Activated CD4-positive, alpha-beta T cell treated with anti-CD3 and anti-CD28 coated beads for 36 hours (primary cell): ENCODE data around the gene TMEM9B. TPM values are rescaled to one million over a fixed set of nuclear protein-coding genes. Genes with fewer than 3 reads are reported as not detected.
A peak's percentile ranks its signal among the peaks of the same experiment; 100 is the strongest.

Experiments
- ATAC-seq: fragments of 200-7000 bp; cut with Tn5 transposase; one replicate; pipeline ENCODE4 v1.10.0; 2021; ENCODE audit warnings: mild to moderate bottlenecking, moderate library complexity
- CTCF ChIA-PET: fragments of 350-600 bp; sonication (Branson Sonifier 250); formaldehyde crosslinking; loops from one replicate; lab custom pipeline; 2021; ENCODE audit warnings: antibody characterized with exemption; lab: Charles Lee
- POLR2A ChIA-PET: fragments of 350-600 bp; sonication (Branson Sonifier 250); formaldehyde crosslinking; loops from one replicate; lab custom pipeline; 2021; ENCODE audit warnings: antibody characterized with exemption, inconsistent platforms; lab: Charles Lee
- DNase-seq: peaks from one replicate; pipeline ENCODE4 v3.0.0-alpha.2; 2020
- H3K27ac Mint-ChIP-seq: one replicate; pipeline ENCODE4 v1.8.0; 2021; ENCODE audit warnings: mixed read lengths
- H3K27me3 Mint-ChIP-seq: one replicate; pipeline ENCODE4 v1.8.0; 2021; ENCODE audit warnings: mixed read lengths
- H3K36me3 Mint-ChIP-seq: one replicate; pipeline ENCODE4 v1.8.0; 2021; ENCODE audit warnings: low read depth, mixed read lengths
- H3K4me1 Mint-ChIP-seq: one replicate; pipeline ENCODE4 v1.8.0; 2021; ENCODE audit warnings: mixed read lengths
- H3K4me3 Mint-ChIP-seq: one replicate; pipeline ENCODE4 v1.8.0; 2021; ENCODE audit warnings: mild to moderate bottlenecking, moderate library complexity, mixed read lengths
- H3K9me3 Mint-ChIP-seq: one replicate; pipeline ENCODE4 v1.8.0; 2021; ENCODE audit warnings: low read depth, mixed read lengths
- intact Hi-C, 2 experiments: fragments of 100-400 bp; cut with DNase I in 1 of 2; cut with micrococcal nuclease in 1 of 2; formaldehyde crosslinking; loops; one replicate each; pipeline versions ENCODE4 v1.14.2 to v1.15.1; 2022 to 2024; cut with DNase I, micrococcal nuclease
- total RNA-seq, 2 experiments: library from RNA; stranded (reverse); gene quantifications; one replicate each; pipeline ENCODE4 v1.2.3, GENCODE V29; 2021

TMEM9B gene
- total RNA-seq, 2 experiments from 2014 or later: 9.9 to 13.1 TPM

DNA sequence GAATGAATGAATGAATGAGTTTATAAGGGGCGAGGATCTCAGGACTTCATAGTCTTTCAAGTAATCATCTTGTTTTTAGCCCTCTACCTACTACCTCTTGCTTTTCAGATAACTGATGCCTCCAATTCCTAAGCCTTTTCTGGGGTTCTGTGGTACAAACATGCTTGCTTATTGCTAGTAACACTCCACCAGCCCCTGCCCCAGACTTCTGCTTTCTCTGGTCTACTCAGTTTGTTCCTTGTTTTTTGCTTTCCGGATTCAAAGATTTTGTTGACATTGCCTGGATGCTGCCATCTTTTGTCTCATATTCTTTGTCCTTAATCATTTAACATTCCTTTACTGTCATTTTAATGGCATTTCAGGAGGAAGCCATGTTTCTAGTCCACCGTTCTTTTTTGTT lies 8.9 kb upstream of the TMEM9B start:
- H3K4me3 Mint-ChIP-seq: no peak overlapping the region
- no peak overlapping the region for H3K27ac Mint-ChIP-seq
- no peaks in the 10 kb centered on the region for H3K36me3 Mint-ChIP-seq
- no peaks in the 10 kb centered on the region for H3K4me1 Mint-ChIP-seq
- no peaks in the 10 kb centered on the region for H3K27me3 Mint-ChIP-seq
- no peaks in the 10 kb centered on the region for H3K9me3 Mint-ChIP-seq
- CTCF ChIA-PET: interaction anchor here (0.7 kb wide), 1 partner anchor 13 kb away, joined by 3 read pairs; no protein-coding TSS in a partner anchor
- POLR2A ChIA-PET: no interaction called here
- no peak for ATAC-seq
- no peak for DNase-seq
- intact Hi-C loops: no loop called here

DNA sequence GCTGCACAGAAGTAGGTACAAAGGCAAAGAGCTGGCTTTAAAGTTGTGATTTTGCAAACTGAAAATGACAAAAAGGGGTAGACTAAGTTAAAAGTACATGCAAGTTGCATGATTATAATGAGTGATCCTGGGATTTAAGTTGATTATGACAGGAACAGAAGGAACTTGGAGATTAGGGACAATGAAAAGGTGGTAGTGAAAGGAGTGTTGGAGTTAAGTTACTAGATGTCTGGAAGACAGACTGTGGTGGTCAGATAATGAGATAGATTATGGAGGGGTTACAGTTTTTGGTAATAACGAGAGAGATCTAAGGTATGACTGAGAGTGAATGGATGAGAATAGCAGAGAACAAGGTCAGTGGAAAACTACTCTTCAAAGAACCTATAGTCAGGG lies 7.7 kb upstream of the TMEM9B start:
- H3K4me1 Mint-ChIP-seq: no peaks in the 10 kb centered on the region
- no peaks in the 10 kb centered on the region for H3K27me3 Mint-ChIP-seq
- ChIA-PET CTCF (no interaction called here), POLR2A (interaction anchor here (0.7 kb wide), 1 partner anchor 19 kb away, joined by 3 read pairs; no protein-coding TSS in a partner anchor)
- H3K9me3 Mint-ChIP-seq: no peaks in the 10 kb centered on the region
- no peak for ATAC-seq
- H3K36me3 Mint-ChIP-seq: no peaks in the 10 kb centered on the region
- H3K27ac Mint-ChIP-seq: no peak overlapping the region
- intact Hi-C loops: no loop called here
- DNase-seq: no peak
- H3K4me3 Mint-ChIP-seq: no peak overlapping the region

DNA sequence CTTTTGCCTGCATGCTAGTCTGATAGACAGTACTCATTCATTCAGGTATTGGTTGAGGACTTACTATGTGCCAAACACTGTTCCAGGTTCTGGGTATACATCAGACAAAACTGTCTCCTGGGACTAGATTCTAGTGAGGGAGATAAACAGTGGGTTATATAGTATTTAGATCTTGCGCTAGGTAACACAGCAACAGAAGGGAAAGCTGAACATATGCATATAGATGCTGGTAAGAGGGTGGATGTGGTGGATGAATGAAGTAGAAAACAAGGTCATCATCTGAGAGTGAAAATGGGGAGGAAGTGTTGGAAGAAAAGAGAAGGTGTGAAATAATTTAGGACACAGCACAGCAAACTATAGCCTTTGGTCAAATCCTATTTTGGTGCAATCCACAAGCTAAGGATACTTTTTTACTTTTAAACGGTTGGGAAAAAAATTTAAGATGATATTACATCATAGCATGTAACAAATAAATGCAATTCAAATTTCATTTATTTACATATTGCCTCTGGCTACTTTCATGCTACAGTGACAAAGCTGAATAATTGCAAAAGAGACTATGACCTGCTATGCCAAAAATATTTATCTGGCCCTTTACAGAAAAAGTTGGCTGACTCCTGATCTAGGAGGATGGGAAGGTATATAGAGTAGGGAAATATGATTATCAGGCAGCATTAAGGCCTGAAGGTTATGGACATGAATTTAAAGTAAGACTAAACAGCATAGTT lies 7.1 kb upstream of the TMEM9B start:
- ChIA-PET CTCF (interaction anchor here (0.6 kb wide), 1 partner anchor 104 kb away, joined by 4 read pairs; no protein-coding TSS in a partner anchor), POLR2A (interaction anchor here (0.7 kb wide), 1 partner anchor 18 kb away, joined by 3 read pairs; no protein-coding TSS in a partner anchor)
- Mint-ChIP-seq H3K4me3 (no peak overlapping the region), H3K27ac (no peak overlapping the region), H3K4me1 (no peaks in the 10 kb centered on the region), H3K36me3 (no peaks in the 10 kb centered on the region), H3K27me3 (no peaks in the 10 kb centered on the region), H3K9me3 (no peaks in the 10 kb centered on the region)
- intact Hi-C loops: no loop called here
- ATAC-seq (no peak), DNase-seq (no peak)

DNA sequence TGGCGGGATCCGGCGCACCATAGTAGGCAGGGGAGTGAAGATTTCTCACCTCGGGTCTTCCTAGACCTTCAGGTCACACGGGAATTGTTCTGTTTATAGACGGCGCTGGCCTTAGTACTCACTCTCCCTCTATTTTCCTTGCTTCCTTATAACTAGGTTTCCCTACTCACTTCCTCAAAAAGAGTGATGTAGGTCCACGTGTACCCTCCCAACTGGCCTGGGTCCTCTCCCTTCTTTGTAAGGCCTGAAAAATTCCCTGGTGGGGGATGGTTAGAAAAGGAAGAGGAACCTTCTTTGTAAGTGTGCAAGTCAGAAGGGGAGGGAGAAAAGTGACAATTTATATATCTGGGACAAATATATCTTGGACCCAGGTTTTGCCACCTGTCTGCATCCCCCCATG lies 2.9 kb upstream of the TMEM9B start:
- intact Hi-C loops: no loop called here
- ATAC-seq (no peak), DNase-seq (no peak)
- H3K27me3 Mint-ChIP-seq: no peaks in the 10 kb centered on the region
- no peak overlapping the region for H3K27ac Mint-ChIP-seq
- H3K4me3 Mint-ChIP-seq: no peak overlapping the region
- peaks cover 19% of the 10 kb centered on the region for H3K4me1 Mint-ChIP-seq
- CTCF ChIA-PET: interaction anchor here (0.8 to 2.7 kb wide), 2 partner anchors 7 to 597 kb away, joined by 3 to 13 read pairs; no protein-coding TSS in a partner anchor
- POLR2A ChIA-PET: no interaction called here
- no peaks in the 10 kb centered on the region for H3K9me3 Mint-ChIP-seq
- peaks cover 4% of the 10 kb centered on the region for H3K36me3 Mint-ChIP-seq

DNA sequence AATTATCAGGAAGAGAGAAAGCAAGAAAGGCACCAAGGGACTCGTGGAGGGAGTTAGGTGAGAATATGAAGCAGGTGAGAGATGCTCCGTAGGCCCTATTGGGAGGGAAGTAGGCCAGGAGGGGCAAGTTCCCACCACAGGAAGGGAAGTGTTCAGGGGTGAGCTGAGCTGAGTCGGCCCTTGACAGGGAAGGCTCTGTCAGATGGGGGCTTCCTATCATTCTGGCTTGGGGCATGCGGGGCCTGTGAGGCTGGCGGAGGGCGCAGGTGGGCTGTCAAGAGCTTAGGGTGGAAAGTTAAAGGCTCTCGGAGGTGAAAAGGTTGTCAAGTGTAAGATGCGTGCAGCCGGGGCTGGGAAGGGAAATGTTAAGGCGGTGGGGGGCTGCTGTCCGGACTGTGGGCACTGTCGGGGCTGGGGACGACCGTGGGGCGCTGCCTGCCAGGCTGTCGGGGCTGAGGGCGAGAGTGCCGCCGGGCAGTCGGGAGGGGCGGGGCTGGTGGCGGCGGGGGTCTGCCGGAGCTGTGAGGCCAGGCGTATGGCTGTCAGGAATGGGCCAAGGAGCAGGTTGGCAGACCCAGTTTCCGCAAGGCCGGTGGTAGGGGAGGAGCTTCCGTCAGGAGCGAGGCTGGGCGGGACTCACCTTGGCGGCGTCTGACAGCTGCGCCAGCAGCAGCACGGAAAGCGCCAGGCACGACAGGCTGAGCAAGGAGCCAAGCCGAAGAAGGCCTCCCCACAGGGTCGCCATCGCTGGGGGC lies 496 bp downstream of the TMEM9B start:
- ChIA-PET POLR2A (interaction anchor here (0.6 to 1.1 kb wide), 3 partner anchors 40 to 337 kb away, joined by 3 to 4 read pairs (median 3); partner anchors contain the start of genes AKIP1 and NRIP3), CTCF (interaction anchor here (0.6 to 1.8 kb wide), 8 partner anchors 14 to 1690 kb away, joined by 3 to 9 read pairs (median 3); no protein-coding TSS in a partner anchor)
- peaks cover 32% of the 10 kb centered on the region for H3K4me1 Mint-ChIP-seq
- peak overlapping the region; percentile 89 for H3K27ac Mint-ChIP-seq
- intact Hi-C loops: loop anchor here (1.0 to 5.0 kb wide), 12 partner anchors 38 to 610 kb away; partner anchors contain the start of genes RPL27A (in 2 of the 2), TRIM66 (in 2 of the 2), AKIP1 (in 1 of the 2) and IPO7 (in 1 of the 2)
- H3K4me3 Mint-ChIP-seq: peak overlapping the region; percentile 81
- ATAC-seq (peak; percentile 81), DNase-seq (peak; percentile 89)
- H3K36me3 Mint-ChIP-seq: peaks cover 4% of the 10 kb centered on the region
- no peaks in the 10 kb centered on the region for H3K27me3 Mint-ChIP-seq
- H3K9me3 Mint-ChIP-seq: no peaks in the 10 kb centered on the region

DNA sequence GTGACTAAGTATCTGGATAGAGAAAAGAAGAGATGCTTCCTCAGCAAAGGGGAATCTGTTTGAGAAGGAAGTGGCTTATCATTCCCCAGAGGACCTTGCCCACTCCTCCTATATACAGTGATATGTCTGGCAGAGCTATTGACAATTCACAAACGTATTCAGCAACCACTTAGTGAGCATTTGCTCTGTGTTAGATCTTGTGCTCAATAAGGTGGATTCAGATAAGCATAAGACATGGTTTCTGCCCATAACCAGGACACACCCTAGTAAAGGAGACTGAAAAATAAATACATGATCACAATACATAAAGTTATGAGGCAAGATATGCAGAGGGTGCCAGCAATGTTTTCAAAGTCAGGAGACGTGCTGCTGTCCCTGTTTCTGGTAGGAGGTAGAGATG lies 1.4 kb downstream of the TMEM9B start:
- H3K27me3 Mint-ChIP-seq: no peaks in the 10 kb centered on the region

DNA sequence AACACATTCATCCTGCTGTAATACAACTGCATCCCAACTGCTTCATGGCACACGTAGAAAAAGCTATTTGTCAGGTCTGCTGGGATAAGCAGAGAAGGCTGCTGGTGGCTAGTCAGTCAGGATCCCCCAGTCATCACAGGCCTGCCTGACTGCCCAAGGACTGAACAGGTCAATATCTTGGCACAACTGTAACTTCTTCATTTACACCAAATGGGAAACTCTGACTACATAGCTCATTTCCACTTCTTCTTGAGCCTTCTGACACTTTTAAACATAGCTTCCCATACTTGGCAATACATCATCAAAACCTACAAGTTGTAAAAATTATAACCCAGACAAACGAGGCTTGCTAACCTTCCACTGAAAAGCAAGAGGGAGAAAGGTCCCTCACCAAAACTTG lies 2.8 kb downstream of the TMEM9B start:
- Mint-ChIP-seq H3K4me3 (no peak overlapping the region), H3K27me3 (no peaks in the 10 kb centered on the region), H3K36me3 (peaks cover 4% of the 10 kb centered on the region), H3K4me1 (peaks cover 42% of the 10 kb centered on the region), H3K9me3 (no peaks in the 10 kb centered on the region), H3K27ac (no peak overlapping the region)
- intact Hi-C loops: loop anchor here (1.0 to 5.0 kb wide), 3 partner anchors 181 to 546 kb away; partner anchors contain the start of gene ZNF143 (in 1 of the 2)
- ATAC-seq: no peak
- no peak for DNase-seq
- ChIA-PET CTCF (interaction anchor here (0.7 to 4.1 kb wide), 6 partner anchors 18 to 176 kb away, joined by 3 to 31 read pairs (median 17); partner anchors contain the start of gene ASCL3), POLR2A (interaction anchor here (0.7 to 0.8 kb wide), 2 partner anchors 42 to 979 kb away, joined by 3 read pairs; partner anchors contain the start of gene NRIP3)

More for the DNA sequence above, 1.4 kb downstream of the TMEM9B start:
- no peak for DNase-seq
- POLR2A ChIA-PET: no interaction called here
- CTCF ChIA-PET: interaction anchor here (0.6 to 1.8 kb wide), 5 partner anchors 14 to 544 kb away, joined by 3 to 9 read pairs (median 3); no protein-coding TSS in a partner anchor
- Mint-ChIP-seq H3K4me1 (peaks cover 32% of the 10 kb centered on the region), H3K36me3 (peaks cover 4% of the 10 kb centered on the region), H3K27ac (peak overlapping the region; percentile 78), H3K9me3 (no peaks in the 10 kb centered on the region), H3K4me3 (peak overlapping the region; percentile 81)
- intact Hi-C loops: loop anchor here (5.0 kb wide), 2 partner anchors 499 to 544 kb away; partner anchors contain the start of gene ZNF143 (in 1 of the 2)
- ATAC-seq: no peak

DNA sequence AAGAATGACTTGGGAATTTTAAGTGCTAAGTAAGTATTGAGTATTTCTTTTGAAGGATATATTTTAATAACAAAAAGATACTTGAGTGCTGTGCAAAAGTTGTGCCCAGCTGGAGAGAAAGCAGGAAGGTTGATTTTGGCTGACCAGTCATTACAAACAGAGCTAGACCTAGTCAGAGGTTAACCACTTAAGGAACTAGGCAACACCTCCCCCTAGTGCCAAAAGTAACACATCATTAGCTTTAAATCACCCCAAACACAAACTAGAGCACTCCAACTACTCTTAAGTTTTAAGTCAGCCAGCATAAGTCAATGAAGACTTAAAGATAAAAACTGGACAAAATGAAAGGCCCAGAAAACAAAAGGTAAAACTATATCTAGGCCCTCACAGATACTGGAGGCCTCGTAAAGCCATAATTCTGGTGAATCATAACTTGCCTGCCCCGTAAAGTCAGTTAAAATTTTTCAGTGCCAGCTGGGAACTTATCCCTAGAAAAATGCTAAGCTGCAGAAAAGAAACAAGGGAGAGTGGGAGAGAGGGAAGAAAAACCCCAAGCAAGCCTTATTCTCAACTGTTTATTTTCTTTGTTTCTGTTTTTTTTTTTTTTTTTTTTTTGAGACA lies 4.6 kb downstream of the TMEM9B start:
- DNase-seq (peak; percentile 43), ATAC-seq (peak; percentile 42)
- Mint-ChIP-seq H3K4me3 (no peak overlapping the region), H3K27ac (no peak overlapping the region), H3K4me1 (peaks cover 33% of the 10 kb centered on the region), H3K36me3 (peaks cover 8% of the 10 kb centered on the region), H3K9me3 (no peaks in the 10 kb centered on the region), H3K27me3 (no peaks in the 10 kb centered on the region)
- CTCF ChIA-PET: interaction anchor here (0.6 to 4.1 kb wide), 33 partner anchors 9 to 547 kb away, joined by 3 to 31 read pairs (median 4); partner anchors contain the start of genes AKIP1, ASCL3 and C11orf16
- intact Hi-C loops: loop anchor here (1.0 to 5.0 kb wide), 8 partner anchors 45 to 735 kb away; partner anchors contain the start of gene ZNF143 (in 1 of the 2)
- POLR2A ChIA-PET: interaction anchor here (0.5 to 0.7 kb wide), 2 partner anchors 48 to 53 kb away, joined by 3 to 4 read pairs; no protein-coding TSS in a partner anchor

DNA sequence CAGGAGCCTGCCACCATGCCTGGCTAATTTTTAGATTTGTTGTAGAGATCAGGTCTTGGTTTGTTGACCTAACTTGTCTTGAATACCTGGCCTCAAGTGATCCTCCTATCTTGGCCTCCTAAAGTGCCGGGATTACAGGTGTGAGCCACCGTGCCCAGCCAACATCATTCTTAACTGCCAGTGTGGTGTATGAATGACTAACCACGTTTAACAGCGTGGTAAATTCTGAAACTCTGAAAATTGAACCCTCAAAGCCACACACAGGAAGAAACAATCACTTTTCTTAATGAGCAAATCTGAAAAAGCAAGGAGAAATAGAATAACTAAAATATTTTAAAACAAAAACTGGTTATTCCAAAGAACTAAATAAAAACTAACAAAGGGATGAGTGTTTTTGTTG lies 7.4 kb downstream of the TMEM9B start:
- intact Hi-C loops: loop anchor here in 1 of 2 experiments (5.0 kb wide), 1 partner anchor 145 kb away; a partner anchor contains a TSS
- H3K4me3 Mint-ChIP-seq: no peak overlapping the region
- POLR2A ChIA-PET: no interaction called here
- H3K27me3 Mint-ChIP-seq: no peaks in the 10 kb centered on the region
- H3K4me1 Mint-ChIP-seq: peaks cover 23% of the 10 kb centered on the region
- CTCF ChIA-PET: interaction anchor here (0.6 to 1.3 kb wide), 5 partner anchors 17 to 543 kb away, joined by 3 read pairs; no protein-coding TSS in a partner anchor
- DNase-seq: peak; percentile 28
- ATAC-seq: peak; percentile 62
- no peak overlapping the region for H3K27ac Mint-ChIP-seq
- H3K36me3 Mint-ChIP-seq: peaks cover 10% of the 10 kb centered on the region
- H3K9me3 Mint-ChIP-seq: no peaks in the 10 kb centered on the region

DNA sequence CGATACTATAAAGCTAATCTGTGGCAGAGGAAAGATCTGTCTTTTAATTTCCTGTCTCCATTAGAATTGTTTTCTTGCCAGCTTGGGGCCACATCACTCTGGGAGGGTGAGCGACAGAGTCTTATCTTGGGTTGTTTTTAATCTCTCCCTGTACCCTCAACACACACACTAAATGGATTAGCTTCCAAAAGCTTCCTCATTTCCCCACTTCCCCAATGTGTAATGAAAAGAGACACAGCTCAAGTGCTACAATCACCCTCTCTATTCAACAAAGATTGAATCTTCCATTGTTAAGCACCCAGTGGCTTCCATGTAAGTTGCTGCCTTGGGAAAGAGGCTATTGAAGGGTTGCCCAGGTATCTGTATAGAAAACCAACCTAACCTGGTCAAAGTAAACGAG lies 15.4 kb downstream of the TMEM9B start:
- DNase-seq (no peak), ATAC-seq (no peak)
- ChIA-PET POLR2A (no interaction called here), CTCF (interaction anchor here (0.9 to 2.2 kb wide), 5 partner anchors 11 to 37 kb away, joined by 3 to 6 read pairs (median 3); no protein-coding TSS in a partner anchor)
- Mint-ChIP-seq H3K4me3 (no peak overlapping the region), H3K4me1 (no peaks in the 10 kb centered on the region), H3K27me3 (no peaks in the 10 kb centered on the region), H3K9me3 (no peaks in the 10 kb centered on the region), H3K36me3 (peaks cover 31% of the 10 kb centered on the region), H3K27ac (no peak overlapping the region)
- intact Hi-C loops: no loop called here
